GM11168 (cell line): ENCODE data around the gene NFIC.

ENCODE experiments used
- in situ Hi-C: fragments of 300-500 bp; cut with MboI; formaldehyde crosslinking; loops from one replicate; pipeline ENCODE4 v1.12.0; 2022; ENCODE audit warnings: low sequenced_read_pairs; ENCODE audit not compliant: unreplicated experiment

The NFIC gene

DNA sequence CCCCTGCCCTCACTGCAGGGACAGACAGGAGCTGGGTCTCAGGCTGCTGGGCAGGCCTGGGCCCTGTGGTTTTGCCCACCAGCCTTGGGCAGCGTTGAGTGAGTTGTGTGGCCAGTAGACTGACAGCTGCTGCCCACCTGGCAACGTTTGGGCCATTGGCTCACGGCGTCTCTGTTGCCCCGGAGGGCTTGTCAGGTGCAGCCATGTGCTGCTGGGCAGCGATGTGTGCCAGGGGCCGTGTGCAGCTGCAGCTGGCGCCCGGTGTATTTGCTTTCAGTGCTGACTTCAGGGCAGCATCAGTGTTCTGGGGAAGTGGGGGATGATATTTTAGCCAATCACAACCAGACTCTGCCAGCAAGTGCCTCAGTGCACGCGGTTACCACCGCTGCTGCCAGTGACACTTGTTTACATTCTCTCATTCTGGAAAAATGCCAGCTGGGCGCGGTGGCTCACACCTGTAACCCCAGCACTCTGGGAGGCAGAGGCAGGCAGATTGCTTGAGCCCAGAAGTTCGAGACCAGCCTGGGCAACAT lies 150.4 kb downstream of the NFIC start:
- in situ Hi-C loops: no loop called here

DNA sequence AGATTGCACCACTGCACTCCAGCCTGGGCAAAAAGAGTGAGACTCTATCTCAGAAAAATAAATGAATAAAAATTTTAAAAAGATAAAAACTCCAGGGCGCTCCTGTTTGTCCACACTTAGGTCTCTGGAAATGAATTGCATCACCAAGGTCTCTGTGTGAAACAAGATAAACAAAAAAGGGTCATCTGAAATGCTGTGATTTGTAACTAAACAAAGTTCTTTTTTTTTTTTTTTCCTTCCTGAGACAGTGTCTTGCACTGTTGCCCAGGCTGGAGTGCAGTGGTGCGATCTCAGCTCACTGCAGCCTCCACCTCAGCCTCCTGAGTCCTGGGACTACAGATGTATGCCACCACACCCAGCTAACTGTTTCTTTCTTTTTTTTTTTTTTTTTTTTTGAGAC lies 151.3 kb downstream of the NFIC start:
- in situ Hi-C loops: no loop called here

DNA sequence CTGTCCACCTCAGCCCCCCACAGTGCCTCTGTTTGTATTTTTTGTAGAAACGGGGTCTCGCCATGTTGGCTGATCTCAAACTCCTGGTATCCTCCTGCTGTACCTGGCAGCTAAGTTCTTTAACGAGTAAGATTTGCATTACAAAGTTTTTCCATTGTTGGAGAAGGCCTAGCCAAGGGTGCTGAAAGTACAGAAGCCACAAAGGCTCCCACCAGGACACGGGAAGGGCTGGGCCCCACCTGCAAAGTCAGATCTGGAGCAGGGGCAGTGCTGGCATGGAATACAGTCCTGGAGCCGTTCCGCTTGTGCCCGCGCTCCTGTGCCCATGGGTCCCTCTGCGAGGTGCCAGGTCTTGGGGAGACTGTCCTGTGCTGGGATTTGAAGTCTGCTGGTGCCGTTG lies 151.9 kb downstream of the NFIC start:
- in situ Hi-C loops: no loop called here

DNA sequence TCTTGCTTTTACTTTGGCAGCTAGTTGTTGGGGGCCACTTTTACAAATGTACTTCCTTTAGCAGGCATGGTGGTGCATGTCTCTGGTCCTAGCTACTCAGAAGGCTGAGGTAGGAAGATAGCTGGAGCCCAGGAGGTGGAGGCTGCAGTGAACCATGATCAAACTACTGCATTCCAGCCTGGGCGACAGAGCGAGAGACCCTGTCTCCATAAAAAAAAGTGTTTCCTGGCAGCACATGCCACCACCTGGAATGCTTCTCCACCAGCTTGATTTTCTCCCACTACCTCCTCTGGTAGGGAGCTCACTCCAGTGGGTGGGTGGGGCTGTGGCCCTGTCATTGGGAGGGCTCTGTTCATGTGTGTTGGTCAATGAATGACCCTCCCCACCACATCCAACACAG lies 152.3 kb downstream of the NFIC start:
- in situ Hi-C loops: no loop called here
